ENCODE data around the gene GLTP.

DNA sequence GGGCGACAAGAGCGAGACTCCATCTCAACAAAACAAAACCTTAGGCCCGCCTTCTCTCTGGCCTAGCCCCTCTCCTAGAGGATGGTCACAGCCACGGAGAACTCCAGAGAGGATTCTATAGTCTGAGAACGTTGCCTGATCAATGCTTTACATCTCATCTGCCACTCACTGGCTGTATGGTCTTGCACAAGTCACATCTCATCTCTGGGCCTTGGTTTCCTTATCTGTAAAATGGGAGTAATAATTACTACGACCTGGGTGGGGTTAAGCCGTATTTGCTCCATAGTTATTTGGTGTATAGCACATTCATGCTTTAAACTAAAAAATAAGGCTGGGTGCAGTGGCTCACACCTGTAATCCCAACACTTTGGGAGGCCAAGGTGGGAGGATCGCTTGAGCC is 55.6 kb downstream of the GLTP start:
- TF ChIP-seq RFX5 (IDR thresholded peaks at IDR 0.05; ENCODE audit: low read depth, low read length) (no peak), CTCF (conservative IDR thresholded peaks at IDR 0.05; ENCODE audit: low read depth, low read length) (no peak), POLR2A (IDR thresholded peaks at IDR 0.05; ENCODE audit: low read depth, low read length) (no peak), SMC3 (IDR thresholded peaks at IDR 0.05; ENCODE audit: low read depth, low read length) (no peak), RCOR1 (IDR thresholded peaks at IDR 0.05; ENCODE audit: insufficient replicate concordance, low read length) (no peak), RAD21 (IDR thresholded peaks at IDR 0.05; ENCODE audit: low read length) (no peak)
